Prostate gland (tissue), 2 donors: ENCODE measurements around the gene FXYD5. TPM values are rescaled to one million over a fixed set of nuclear protein-coding genes. Genes with fewer than 3 reads are reported as not detected.
A peak's percentile ranks its signal among the peaks of the same experiment; 100 is the strongest.

Experiments used
- DNase-seq: peaks from one replicate; pipeline ENCODE4 v3.0.0-alpha.2; 2019; ENCODE audit warnings: low spot score
- H3K27ac ChIP-seq, 2 donors: fragments of 200-600 bp; sonication (generic); 2 replicates each; pipeline ENCODE4 v1.5.1; 2017 to 2019
- H3K27me3 ChIP-seq: fragments of 200-600 bp; sonication (generic); replicated peaks from 2 replicates; pipeline ENCODE4 v1.5.1; 2019; ENCODE audit not compliant: insufficient read depth
- H3K36me3 ChIP-seq, 2 donors: fragments of 200-600 bp; sonication (generic); 1 replicate in 1 of 2; 2 replicates in 1 of 2; pipeline versions ENCODE4 v1.5.1 to v1.8.1; 2017 to 2019
- H3K4me1 ChIP-seq: fragments of 200-600 bp; sonication (generic); replicated peaks from 2 replicates; pipeline ENCODE4 v1.5.1; 2019
- H3K4me3 ChIP-seq, 2 donors: fragments of 200-600 bp; sonication (generic); 2 replicates each; pipeline ENCODE4 v1.5.1; 2017 to 2019
- H3K9me3 ChIP-seq: fragments of 200-600 bp; sonication (generic); 2 replicates; pipeline ENCODE4 v1.5.1; 2017
- POLR2A ChIP-seq: fragments of 450-650 bp; IDR thresholded peaks from one replicate; pipeline ENCODE4 v1.6.1; 2016; ENCODE audit warnings: antibody characterized with exemption, mild to moderate bottlenecking
- POLR2AphosphoS5 ChIP-seq: sonication (generic); formaldehyde crosslinking; IDR thresholded peaks from one replicate; pipeline ENCODE4 v1.6.1; 2017; ENCODE audit warnings: antibody characterized with exemption
- WGBS: methylation state at CpG from one replicate; pipeline ENCODE4 v1.1.5; 2018; 5-methylcytosine and 5-hydroxymethylcytosine counted together
- intact Hi-C: fragments of 100-400 bp; cut with DNase I; formaldehyde crosslinking; loops from one replicate; pipeline ENCODE4 v1.14.2; 2022
- total RNA-seq, 2 donors: library from RNA; depleted of rRNA; stranded (reverse); fragments of >200 nt; gene quantifications; one replicate each; pipeline ENCODE4 v1.1.0, GENCODE V29; 2016
- TF ChIP-seq, protein P1 (sequence below), 4 experiments: fragments of 200-600 bp in 2 of 4; fragments of 450-650 bp in 2 of 4; sonication (generic) in 2 of 4; IDR thresholded peaks; 1 replicate in 3 of 4; 2 replicates in 1 of 4; pipeline ENCODE4 v1.5.1; 2016 to 2019; ENCODE audit warnings: antibody characterized with exemption in 4 of 4, mild to moderate bottlenecking in 2 of 4, moderate library complexity in 2 of 4

FXYD5 gene
- total RNA-seq, 2 donors from 2014 or later = 18.8 to 43.2 TPM

- DNase-seq = no peak
- no peak overlapping the region for H3K27ac ChIP-seq
- TF ChIP-seq, protein P1, sequence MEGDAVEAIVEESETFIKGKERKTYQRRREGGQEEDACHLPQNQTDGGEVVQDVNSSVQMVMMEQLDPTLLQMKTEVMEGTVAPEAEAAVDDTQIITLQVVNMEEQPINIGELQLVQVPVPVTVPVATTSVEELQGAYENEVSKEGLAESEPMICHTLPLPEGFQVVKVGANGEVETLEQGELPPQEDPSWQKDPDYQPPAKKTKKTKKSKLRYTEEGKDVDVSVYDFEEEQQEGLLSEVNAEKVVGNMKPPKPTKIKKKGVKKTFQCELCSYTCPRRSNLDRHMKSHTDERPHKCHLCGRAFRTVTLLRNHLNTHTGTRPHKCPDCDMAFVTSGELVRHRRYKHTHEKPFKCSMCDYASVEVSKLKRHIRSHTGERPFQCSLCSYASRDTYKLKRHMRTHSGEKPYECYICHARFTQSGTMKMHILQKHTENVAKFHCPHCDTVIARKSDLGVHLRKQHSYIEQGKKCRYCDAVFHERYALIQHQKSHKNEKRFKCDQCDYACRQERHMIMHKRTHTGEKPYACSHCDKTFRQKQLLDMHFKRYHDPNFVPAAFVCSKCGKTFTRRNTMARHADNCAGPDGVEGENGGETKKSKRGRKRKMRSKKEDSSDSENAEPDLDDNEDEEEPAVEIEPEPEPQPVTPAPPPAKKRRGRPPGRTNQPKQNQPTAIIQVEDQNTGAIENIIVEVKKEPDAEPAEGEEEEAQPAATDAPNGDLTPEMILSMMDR (IDR thresholded peaks at IDR 0.05) = peak in 1 of 4 experiments; percentile 36
- TF ChIP-seq POLR2A = no peak
- intact Hi-C loops = no loop called here
- no peaks in the 10 kb centered on the region for H3K36me3 ChIP-seq
- no peaks in the 10 kb centered on the region for H3K4me1 ChIP-seq
- H3K27me3 ChIP-seq = no peaks in the 10 kb centered on the region
- no peak overlapping the region for H3K4me3 ChIP-seq
- no peaks in the 10 kb centered on the region for H3K9me3 ChIP-seq
- 55% methylated on average over 3 of the region's 3 CpGs for WGBS
Measured at GRCh38 chr19:35168196-35168595, 13.7 kb downstream of the FXYD5 start.

DNA sequence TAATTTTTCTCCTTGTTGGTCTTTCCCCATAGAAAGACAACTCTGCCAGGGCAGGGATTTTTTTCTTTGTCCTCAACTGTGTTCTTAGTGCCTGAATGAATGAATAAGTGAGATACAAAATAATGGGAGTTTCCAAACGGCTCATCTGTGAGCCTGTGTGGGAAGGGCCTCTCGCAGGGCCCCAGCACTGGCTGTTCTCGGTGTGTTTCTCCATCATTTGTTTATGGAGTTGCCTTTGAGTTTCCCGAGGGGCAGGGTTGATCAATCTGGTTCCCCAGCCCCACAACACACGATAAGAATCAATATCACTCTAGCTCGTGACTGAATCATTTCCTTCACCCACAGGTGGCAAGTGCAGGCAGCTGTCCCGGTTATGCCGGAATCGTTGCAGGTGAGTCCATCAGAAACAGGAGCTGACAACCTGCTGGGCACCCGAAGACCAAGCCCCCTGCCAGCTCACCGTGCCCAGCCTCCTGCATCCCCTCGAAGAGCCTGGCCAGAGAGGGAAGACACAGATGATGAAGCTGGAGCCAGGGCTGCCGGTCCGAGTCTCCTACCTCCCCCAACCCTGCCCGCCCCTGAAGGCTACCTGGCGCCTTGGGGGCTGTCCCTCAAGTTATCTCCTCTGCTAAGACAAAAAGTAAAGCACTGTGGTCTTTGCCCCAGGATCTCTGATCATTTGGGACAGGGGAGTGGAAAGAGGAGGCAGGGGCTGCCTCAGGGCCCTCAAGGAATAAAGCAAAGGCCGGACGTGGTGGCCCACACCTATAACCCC is 14.9 kb downstream of the FXYD5 start:
- intact Hi-C loops = no loop called here

GRCh38 chr19:35170359-35171061 is 16.0 kb downstream of the FXYD5 start:
- Histone ChIP-seq H3K4me3 (no peak overlapping the region), H3K36me3 (no peaks in the 10 kb centered on the region), H3K27me3 (no peaks in the 10 kb centered on the region), H3K27ac (no peak overlapping the region), H3K4me1 (no peaks in the 10 kb centered on the region), H3K9me3 (no peaks in the 10 kb centered on the region)
- TF ChIP-seq POLR2AphosphoS5 = no peak
- no peak for TF ChIP-seq POLR2A
- TF ChIP-seq, protein P1 (IDR thresholded peaks at IDR 0.05) = no peak
- WGBS = 86% methylated on average over 7 of the region's 7 CpGs
- intact Hi-C loops = no loop called here
- no peak for DNase-seq

More for the DNA sequence above, 14.9 kb downstream of the FXYD5 start:
- H3K27ac ChIP-seq = no peak overlapping the region
- TF ChIP-seq, protein P1 (IDR thresholded peaks at IDR 0.05) = no peak
- TF ChIP-seq POLR2A (no peak), POLR2AphosphoS5 (no peak)
- no peak overlapping the region for H3K4me3 ChIP-seq
- no peaks in the 10 kb centered on the region for H3K4me1 ChIP-seq
- H3K27me3 ChIP-seq = no peaks in the 10 kb centered on the region
- WGBS = 66% methylated on average over 18 of the region's 18 CpGs
- H3K9me3 ChIP-seq = no peaks in the 10 kb centered on the region
- H3K36me3 ChIP-seq = no peaks in the 10 kb centered on the region
- DNase-seq = no peak

- intact Hi-C loops = no loop called here
- 43% methylated on average over 3 of the region's 3 CpGs for WGBS
- H3K9me3 ChIP-seq = no peaks in the 10 kb centered on the region
- H3K36me3 ChIP-seq = no peaks in the 10 kb centered on the region
- no peak for DNase-seq
- H3K4me3 ChIP-seq = no peak overlapping the region
- no peak overlapping the region for H3K27ac ChIP-seq
- no peaks in the 10 kb centered on the region for H3K27me3 ChIP-seq
- no peaks in the 10 kb centered on the region for H3K4me1 ChIP-seq
- TF ChIP-seq POLR2A (no peak), POLR2AphosphoS5 (no peak)
- TF ChIP-seq, protein P1 (IDR thresholded peaks at IDR 0.05) = no peak
Measured at GRCh38 chr19:35171730-35172129, 17.2 kb downstream of the FXYD5 start.
